ENCODE results near the gene RPS6KA4.
A peak's percentile ranks its signal among the peaks of the same experiment; 100 is the strongest.

Gene RPS6KA4

DNA sequence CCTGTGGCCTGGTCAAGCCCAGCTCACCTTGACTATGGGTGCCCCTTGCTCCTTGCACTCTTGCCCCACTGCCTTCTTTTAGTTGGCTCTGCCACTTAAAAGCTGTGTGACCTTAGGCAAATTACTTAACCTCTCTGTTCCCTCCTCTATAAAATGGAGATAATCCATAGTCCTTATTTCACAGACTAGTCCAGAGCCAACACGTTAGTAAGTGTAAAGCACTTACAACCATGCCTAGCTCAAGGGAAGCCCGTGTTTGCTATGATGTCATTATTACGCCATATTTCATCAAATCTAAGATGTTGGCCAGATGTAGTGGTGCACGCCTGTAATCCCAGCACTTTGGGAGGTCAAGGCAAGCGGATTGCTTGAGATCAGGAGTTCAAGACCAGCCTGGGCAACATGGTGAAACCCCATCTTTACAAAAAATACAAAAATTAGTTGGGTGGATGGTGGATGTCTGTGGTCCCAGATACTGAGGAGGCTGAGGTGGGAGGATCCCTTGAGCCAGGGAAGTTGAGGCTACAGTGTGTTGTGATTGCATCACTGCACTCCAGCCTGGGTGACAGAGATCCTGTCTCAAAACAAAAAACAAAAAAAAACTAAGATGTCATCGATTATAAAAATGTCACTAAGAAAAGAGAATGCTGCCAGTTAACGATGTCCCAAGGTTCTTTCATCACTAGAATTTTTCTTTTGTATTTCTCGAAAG is 21.3 kb upstream of the RPS6KA4 start:
- Mint-ChIP-seq H3K27me3 (ENCODE audit: low read depth) (no peaks in the 10 kb centered on the region), H3K4me1 (ENCODE audit: low read depth) (peaks cover 36% of the 10 kb centered on the region), H3K36me3 (ENCODE audit: low read depth) (peaks cover 35% of the 10 kb centered on the region), H3K4me3 (no peak overlapping the region), H3K9me3 (no peaks in the 10 kb centered on the region), H3K27ac (no peak overlapping the region)
- no peak for DNase-seq (ENCODE audit: low spot score)

DNA sequence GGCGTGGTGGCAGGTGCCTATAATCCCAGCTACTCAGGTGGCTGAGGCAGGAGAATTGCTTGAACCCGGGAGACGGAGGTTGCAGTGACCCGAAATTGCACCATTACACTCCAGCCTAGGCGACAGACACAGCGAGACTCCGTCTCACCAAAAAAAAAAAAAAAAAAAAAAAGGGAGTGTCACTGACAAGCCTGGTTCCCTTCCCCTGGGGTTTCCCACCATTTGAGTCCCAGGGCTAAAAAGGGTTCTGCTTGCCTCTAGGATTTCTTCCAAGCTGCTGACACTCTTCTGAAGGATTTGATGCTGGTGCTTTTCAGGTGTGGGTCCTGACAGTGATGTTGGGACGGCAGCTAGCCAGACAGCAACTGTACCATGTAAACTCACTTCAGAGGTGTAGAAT is 20.2 kb upstream of the RPS6KA4 start:
- Mint-ChIP-seq H3K4me1 (ENCODE audit: low read depth) (peaks cover 36% of the 10 kb centered on the region), H3K27ac (peak overlapping the region; percentile 92), H3K4me3 (peak overlapping the region; percentile 93), H3K27me3 (ENCODE audit: low read depth) (no peaks in the 10 kb centered on the region), H3K36me3 (ENCODE audit: low read depth) (peaks cover 34% of the 10 kb centered on the region), H3K9me3 (no peaks in the 10 kb centered on the region)
- no peak for DNase-seq (ENCODE audit: low spot score)

DNA sequence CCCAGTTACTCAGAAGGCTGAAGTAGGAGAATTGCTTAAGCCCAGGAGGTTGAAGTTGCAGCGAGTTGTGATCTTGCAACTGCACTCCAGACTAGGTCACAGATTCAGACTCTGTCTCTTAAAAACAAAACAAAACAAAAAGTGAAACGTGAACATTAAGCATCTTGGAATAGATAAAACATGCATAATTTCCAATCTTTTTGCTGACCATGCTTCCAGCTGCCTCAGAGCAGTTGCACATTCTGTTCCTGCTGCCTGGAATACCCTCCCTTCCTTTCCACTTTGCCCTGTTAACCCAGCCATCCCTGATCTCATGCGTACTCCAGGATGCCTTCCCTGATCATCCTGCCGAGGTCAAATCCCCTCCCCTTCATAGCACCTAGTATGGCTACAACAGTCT is 19.7 kb upstream of the RPS6KA4 start:
- Mint-ChIP-seq H3K9me3 (no peaks in the 10 kb centered on the region), H3K27ac (peak overlapping the region; percentile 92), H3K4me3 (peak overlapping the region; percentile 93), H3K27me3 (ENCODE audit: low read depth) (no peaks in the 10 kb centered on the region), H3K4me1 (ENCODE audit: low read depth) (peaks cover 36% of the 10 kb centered on the region), H3K36me3 (ENCODE audit: low read depth) (peaks cover 33% of the 10 kb centered on the region)
- DNase-seq (ENCODE audit: low spot score), result no peak

DNA sequence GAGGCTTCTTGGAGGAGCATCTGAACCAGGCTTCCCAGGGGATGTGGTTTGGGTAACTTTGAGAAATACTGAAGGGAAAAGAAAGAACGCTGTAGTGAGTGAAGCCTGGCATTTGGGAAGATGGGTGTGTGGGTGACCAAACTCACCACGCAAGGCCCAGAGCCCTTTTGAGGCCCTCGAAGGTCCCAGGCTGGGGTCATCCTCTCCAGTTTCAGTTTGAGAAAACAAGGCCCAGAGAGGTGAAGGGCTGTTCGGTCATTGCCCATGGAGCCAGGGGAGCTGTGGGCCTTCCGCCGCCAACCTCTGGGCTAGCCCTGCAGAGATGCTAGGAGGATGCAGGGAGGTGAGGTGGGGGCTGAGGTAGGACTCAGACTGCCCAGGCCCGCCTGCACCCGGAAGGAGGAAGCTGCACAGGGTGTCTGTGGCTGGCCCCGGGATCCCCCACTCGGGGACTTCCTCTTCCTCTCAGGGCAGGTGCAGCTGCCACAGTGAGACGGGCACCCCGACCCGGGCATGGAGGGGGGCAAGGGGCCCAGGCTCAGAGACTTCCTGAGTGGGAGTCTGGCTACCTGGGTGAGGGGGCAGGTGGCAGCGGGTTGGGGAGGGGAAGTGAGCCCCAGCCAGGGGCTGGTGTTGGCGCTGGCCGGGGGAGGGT is 19.1 kb upstream of the RPS6KA4 start, which contains the start of gene CCDC88B:
Gene CCDC88B, plus strand, starts transcription at position 451 of the 655 bp plus-strand sequence. Its CDS starts 63 bp downstream, at position 514.
- Mint-ChIP-seq H3K4me1 (ENCODE audit: low read depth) (peaks cover 35% of the 10 kb centered on the region), H3K9me3 (no peaks in the 10 kb centered on the region), H3K27ac (peak within 1 kb of the TSS; percentile 92), H3K4me3 (peak within 1 kb of the TSS; percentile 93), H3K27me3 (ENCODE audit: low read depth) (no peaks in the 10 kb centered on the region), H3K36me3 (ENCODE audit: low read depth) (peaks cover 31% of the 10 kb centered on the region)
- peak; percentile 81 for DNase-seq (ENCODE audit: low spot score)

DNA sequence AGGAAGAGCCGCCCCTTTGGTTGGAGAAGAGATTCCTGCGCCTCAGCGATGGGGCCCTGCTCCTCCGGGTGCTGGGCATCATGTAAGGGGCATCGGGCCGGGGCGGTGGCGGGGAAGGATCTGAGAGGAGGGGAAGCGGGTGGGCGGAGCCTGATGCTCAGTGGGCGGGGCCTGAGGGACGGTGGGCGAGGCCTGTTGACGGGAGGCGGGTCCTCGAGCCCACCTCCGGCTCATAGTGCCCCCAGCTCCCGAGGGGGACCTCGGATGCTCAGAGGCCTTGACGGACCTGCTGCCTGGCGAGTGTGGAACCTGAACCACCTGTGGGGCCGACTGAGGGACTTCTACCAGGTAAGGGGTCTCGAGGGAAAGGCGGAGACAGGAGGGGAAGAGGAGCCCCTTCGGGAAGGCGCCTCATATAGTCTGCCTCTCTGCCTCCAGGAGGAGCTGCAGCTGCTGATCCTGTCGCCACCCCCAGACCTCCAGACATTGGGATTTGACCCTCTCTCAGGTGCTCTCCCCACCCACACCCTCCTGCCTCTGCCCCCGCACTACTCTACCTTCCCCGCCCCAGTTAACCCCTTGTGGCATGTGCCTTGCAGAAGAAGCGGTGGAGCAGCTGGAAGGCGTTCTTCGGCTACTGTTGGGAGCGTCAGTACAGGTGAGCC is 18.2 kb upstream of the RPS6KA4 start:
- Mint-ChIP-seq H3K9me3 (no peaks in the 10 kb centered on the region), H3K4me1 (ENCODE audit: low read depth) (peaks cover 30% of the 10 kb centered on the region), H3K27ac (peak overlapping the region; percentile 92), H3K4me3 (peak overlapping the region; percentile 93), H3K27me3 (ENCODE audit: low read depth) (no peaks in the 10 kb centered on the region), H3K36me3 (ENCODE audit: low read depth) (peaks cover 32% of the 10 kb centered on the region)
- DNase-seq (ENCODE audit: low spot score), result peak; percentile 68

DNA sequence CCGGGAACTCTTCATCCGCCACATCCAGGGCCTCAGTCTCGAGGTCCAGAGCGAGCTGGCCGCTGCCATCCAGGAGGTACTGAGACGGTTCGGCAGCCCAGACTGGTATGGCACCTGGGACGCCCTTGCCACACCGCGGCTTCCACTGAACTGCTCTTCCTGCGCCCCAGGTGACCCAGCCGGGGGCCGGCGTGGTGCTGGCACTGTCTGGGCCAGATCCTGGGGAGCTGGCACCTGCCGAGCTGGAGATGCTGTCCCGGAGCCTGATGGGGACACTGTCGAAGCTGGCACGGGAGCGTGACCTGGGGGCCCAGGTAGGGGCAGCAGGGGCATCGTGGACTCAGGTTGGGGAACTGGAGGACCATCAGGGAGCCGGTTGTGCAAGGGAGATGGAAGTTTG is 17.5 kb upstream of the RPS6KA4 start:
- no peaks in the 10 kb centered on the region for H3K27me3 Mint-ChIP-seq (ENCODE audit: low read depth)
- peak overlapping the region; percentile 93 for H3K4me3 Mint-ChIP-seq
- H3K4me1 Mint-ChIP-seq (ENCODE audit: low read depth), result peaks cover 30% of the 10 kb centered on the region
- peaks cover 32% of the 10 kb centered on the region for H3K36me3 Mint-ChIP-seq (ENCODE audit: low read depth)
- DNase-seq (ENCODE audit: low spot score), result no peak
- no peaks in the 10 kb centered on the region for H3K9me3 Mint-ChIP-seq
- H3K27ac Mint-ChIP-seq, result peak overlapping the region; percentile 57

DNA sequence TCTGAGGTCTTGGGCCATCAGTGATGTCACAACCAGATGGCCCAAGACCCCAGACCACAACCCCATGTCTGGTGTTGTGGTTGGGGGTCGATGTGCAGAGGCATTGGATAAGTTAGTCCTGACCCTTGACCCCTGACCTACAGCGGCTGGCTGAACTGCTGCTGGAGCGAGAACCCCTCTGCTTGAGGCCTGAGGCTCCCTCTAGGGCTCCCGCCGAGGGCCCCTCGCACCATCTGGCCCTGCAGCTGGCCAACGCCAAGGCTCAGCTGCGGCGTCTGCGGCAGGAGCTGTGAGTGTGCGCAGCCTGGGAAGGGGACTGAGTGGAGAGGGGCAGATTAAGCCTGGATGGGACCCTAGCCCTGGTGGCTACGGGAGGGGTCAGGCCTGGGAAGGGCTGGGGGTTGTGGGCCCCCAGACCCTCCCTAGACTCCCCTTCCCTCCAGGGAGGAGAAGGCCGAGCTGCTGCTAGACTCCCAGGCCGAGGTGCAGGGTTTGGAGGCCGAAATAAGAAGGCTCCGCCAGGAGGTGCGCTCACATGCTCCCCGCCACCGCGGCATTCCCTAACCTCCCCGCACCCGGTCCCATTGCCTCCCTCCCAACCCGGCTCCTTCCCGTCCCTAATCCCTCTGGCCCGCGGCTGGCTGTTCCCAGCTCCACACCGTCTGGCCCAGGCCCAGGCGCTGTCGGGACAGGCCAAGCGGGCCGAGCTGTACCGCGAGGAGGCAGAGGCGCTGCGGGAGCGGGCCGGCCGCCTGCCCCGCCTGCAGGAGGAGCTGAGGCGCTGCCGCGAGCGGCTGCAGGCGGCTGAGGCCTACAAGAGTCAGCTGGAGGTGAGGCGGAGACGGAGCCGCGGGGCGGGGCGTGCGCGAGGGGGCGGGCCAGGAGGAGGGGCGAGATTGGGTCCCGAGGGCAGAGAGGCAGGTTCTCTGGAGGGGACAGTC is 16.8 kb upstream of the RPS6KA4 start:
- Mint-ChIP-seq H3K27ac (peak overlapping the region; percentile 62), H3K27me3 (ENCODE audit: low read depth) (no peaks in the 10 kb centered on the region), H3K9me3 (no peaks in the 10 kb centered on the region), H3K4me3 (peak overlapping the region; percentile 36), H3K4me1 (ENCODE audit: low read depth) (peaks cover 30% of the 10 kb centered on the region), H3K36me3 (ENCODE audit: low read depth) (peaks cover 34% of the 10 kb centered on the region)
- peak; percentile 86 for DNase-seq (ENCODE audit: low spot score)

DNA sequence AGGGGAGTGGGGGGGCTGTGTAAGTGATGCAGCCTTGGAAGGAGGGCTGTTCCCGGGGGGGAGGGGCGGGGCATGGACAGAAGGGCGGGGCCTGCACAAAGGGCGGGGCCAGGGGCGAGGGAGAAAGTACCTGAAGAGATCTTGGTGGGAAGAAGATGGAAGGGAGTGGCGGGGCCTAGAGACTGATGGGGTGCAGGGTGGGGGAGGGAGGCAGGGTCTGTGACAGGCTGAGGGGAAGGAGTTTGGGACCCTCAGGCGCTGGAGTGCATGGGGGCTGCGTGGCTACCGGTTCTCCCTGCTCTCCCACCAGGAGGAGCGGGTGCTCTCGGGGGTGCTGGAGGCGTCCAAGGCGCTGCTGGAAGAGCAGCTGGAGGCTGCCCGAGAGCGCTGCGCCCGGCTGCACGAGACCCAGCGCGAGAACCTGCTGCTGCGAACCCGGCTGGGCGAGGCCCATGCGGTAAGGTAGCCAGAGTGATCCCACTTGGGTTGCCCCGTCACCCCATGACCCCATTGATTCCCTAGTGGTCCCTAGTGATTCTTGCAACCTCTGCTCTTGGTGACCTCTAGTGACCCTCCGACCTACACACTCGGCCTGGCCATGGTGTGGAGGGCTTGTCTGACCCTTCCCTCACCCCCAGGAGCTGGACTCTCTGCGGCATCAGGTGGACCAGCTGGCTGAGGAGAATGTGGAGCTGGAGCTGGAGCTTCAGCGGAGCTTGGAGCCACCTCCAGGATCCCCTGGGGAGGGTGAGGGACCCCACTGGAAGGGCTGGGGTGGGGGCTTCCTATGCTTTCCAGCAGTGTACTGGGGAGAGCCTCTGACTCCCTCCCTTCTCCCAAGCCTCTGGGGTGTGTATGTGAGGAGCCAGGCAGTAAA is 15.9 kb upstream of the RPS6KA4 start:
- Mint-ChIP-seq H3K4me1 (ENCODE audit: low read depth) (peaks cover 28% of the 10 kb centered on the region), H3K4me3 (peak overlapping the region; percentile 29), H3K27me3 (ENCODE audit: low read depth) (no peaks in the 10 kb centered on the region), H3K9me3 (no peaks in the 10 kb centered on the region), H3K27ac (no peak overlapping the region), H3K36me3 (ENCODE audit: low read depth) (peaks cover 33% of the 10 kb centered on the region)
- DNase-seq (ENCODE audit: low spot score), result no peak

DNA sequence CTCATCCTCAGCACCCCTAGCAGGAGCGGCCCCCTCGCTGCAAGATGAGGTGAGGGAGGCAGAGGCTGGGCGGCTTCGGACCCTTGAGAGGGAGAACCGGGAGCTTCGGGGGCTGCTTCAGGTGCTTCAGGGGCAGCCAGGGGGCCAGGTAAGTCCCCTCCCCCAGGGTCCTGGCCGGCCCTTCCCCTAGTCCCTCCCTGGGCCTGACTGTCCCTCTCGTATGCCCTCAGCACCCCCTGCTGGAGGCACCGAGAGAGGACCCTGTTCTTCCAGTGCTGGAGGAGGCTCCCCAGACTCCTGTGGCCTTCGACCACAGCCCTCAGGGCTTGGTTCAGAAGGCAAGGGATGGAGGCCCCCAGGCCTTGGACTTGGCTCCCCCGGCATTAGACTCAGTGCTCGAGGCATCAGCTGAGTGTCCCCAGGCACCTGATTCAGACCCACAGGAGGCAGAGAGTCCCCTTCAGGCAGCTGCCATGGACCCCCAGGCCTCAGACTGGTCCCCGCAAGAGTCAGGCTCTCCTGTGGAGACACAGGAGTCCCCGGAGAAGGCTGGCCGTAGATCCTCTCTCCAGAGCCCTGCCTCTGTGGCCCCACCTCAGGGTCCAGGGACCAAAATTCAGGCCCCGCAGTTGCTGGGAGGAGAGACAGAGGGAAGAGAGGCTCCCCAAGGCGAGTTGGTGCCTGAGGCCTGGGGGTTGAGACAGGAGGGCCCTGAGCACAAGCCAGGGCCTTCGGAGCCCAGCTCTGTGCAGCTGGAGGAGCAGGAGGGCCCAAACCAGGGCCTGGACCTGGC is 15.0 kb upstream of the RPS6KA4 start:
- no peak overlapping the region for H3K27ac Mint-ChIP-seq
- H3K27me3 Mint-ChIP-seq (ENCODE audit: low read depth), result no peaks in the 10 kb centered on the region
- no peaks in the 10 kb centered on the region for H3K9me3 Mint-ChIP-seq
- no peak overlapping the region for H3K4me3 Mint-ChIP-seq
- peaks cover 31% of the 10 kb centered on the region for H3K36me3 Mint-ChIP-seq (ENCODE audit: low read depth)
- peaks cover 24% of the 10 kb centered on the region for H3K4me1 Mint-ChIP-seq (ENCODE audit: low read depth)
- no peak for DNase-seq (ENCODE audit: low spot score)

DNA sequence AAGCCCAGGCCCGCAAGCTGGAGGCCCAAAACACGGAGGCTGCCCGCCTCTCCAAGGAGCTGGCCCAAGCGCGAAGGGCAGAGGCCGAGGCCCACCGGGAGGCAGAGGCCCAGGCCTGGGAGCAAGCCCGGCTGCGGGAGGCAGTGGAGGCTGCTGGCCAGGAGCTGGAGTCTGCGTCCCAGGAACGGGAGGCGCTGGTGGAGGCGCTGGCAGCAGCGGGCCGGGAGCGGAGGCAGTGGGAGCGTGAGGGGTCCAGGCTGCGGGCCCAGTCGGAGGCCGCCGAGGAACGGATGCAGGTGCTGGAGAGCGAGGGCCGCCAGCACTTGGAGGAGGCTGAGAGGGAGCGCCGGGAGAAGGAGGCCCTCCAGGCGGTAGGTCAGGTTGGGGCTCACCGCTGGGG is 14.2 kb upstream of the RPS6KA4 start:
- peaks cover 26% of the 10 kb centered on the region for H3K36me3 Mint-ChIP-seq (ENCODE audit: low read depth)
- H3K27me3 Mint-ChIP-seq (ENCODE audit: low read depth), result no peaks in the 10 kb centered on the region
- no peak overlapping the region for H3K27ac Mint-ChIP-seq
- peaks cover 16% of the 10 kb centered on the region for H3K4me1 Mint-ChIP-seq (ENCODE audit: low read depth)
- DNase-seq (ENCODE audit: low spot score), result no peak
- no peak overlapping the region for H3K4me3 Mint-ChIP-seq
- H3K9me3 Mint-ChIP-seq, result no peaks in the 10 kb centered on the region

DNA sequence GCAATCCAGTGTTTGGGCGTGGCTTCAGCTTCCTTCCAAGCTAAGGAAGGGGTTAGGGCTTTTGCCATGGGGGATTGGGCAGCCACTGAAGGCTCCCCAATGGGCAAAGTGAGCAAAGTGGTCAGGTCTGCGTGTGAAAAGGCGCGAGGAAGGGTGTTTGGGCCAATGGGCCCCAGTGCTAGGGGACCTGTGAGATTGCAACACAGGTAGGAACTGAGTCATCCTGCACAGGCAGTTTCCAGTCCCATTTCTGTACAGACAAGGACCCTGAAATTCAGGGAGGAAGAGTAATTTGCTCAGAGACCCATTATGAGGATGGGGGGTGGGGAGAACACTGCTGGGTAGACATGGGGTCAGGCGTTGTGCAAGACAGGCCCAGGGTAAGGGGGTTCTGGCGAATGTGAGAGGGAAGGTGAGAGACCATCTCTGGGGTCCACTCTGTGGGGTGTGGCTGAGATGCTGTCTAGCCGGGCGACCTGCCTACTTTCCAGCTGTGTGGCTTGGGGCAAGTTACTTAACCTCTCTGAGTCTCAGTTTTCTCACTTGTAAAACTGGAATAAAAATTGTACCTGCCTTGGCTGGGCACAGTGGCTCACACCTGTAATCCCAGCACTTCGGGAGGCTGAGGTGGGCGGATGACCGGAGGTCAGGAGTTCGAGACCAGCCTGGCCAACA is 11.6 kb upstream of the RPS6KA4 start:
- Mint-ChIP-seq H3K36me3 (ENCODE audit: low read depth) (peaks cover 24% of the 10 kb centered on the region), H3K4me1 (ENCODE audit: low read depth) (peaks cover 3% of the 10 kb centered on the region), H3K4me3 (no peak overlapping the region), H3K27ac (no peak overlapping the region), H3K27me3 (ENCODE audit: low read depth) (no peaks in the 10 kb centered on the region), H3K9me3 (no peaks in the 10 kb centered on the region)
- no peak for DNase-seq (ENCODE audit: low spot score)
